ENCODE results near the gene FOXP4.
A peak's percentile ranks its signal among the peaks of the same experiment; 100 is the strongest.
"Not testable (repeated sequence)": the region's sequence is repeated elsewhere in the genome, so short reads cannot be mapped to it uniquely, and the experiment has no call there.

The FOXP4 gene

DNA sequence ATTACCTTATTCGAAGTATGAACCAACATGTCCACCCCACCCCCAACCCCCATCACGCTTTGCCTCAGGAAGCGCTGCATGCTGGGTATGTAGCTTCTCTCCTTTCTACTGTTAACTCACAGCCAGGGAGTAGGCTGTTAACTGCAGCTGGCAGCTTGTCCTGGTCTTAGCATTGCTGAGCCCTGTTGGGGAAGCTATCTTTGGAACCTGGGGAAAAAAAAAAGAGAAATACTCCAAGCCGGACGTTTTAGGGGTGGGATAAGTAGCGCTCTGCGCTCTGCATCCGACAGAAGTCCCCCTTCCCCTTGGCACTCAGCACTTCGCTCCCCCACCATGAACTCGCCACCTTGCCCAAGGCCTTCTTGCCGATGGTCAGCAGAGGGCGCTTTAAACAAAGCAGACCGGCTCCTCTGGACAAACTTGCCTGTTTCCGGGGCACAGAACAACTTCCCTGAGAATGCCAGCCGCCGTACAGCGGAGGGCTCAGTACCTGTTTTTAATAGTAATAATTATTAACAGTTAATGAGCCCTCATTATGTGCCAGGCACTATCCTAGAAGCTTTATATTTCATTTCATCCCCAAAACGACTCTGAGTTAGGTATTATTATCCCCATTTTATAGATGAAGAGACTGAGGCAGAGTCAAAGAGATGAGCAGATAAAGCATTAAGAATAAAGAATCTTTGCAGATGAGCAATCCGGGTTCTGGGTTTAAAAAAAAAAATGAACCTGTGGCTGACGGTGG, 56.9 kb downstream of the FOXP4 start:
- peak; percentile 80 for DNase-seq

DNA sequence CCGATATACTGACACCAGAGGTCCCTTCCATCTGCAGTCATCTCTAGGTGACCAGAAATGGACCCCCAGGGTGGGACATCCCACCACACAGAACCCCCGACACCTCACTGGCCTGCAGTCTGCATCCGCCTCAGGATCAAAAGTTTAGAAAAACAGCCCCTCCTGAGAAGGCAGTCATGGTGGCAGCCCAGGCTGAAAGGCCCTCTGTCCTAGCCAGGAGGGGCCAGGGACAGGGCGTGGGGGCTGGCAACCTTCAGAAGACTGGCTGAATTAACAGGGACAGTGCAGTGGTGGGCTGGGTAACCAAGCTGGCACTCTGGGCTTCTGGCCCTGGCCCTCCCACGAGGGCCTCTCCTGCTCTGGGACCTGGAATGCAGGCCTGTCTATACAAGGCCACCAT, 57.8 kb downstream of the FOXP4 start:
- DNase-seq = no peak

DNA sequence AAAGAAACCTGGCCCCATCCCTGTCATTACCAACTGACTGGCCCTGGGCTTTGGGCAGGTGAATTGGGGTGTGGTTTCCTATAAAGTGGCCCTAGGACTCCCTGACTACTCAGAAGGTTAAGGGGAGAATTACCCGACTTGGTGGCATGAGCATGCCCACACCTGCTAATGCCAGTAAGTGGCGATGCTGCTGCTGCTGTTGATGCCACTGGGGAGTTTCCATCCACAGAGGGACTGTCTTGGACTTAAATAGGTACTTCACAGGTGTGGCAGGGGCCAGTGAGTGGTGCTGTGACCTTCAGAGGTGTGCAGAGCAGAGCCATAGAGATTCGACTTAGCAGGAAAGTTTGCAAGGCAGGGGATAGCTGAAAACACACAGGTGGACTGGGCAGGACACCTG, 59.5 kb downstream of the FOXP4 start:
- DNase-seq = no peak

DNA sequence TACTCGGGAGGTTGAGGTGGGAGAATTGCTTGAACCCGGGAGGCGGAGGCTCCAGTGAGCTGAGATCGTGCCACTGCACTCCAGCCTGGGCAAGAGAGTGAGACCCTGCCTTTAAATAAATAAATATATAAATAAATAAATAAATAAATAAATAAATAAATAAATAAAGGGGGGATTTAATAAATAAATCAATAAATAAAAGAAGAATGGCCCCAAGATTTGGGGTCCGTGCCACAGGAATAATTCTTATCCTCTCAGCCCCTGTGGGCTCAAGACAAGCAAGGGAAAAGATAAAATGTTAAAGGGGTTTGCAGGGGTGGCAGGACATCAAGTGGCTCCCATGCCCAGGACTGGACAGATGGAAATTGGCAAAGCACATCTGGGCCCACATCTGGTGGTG, 60.9 kb downstream of the FOXP4 start:
- no peak for DNase-seq

- DNase-seq = no peak
Observed at GRCh38 chr6:41607736-41608135, 61.6 kb downstream of the FOXP4 start.

DNA sequence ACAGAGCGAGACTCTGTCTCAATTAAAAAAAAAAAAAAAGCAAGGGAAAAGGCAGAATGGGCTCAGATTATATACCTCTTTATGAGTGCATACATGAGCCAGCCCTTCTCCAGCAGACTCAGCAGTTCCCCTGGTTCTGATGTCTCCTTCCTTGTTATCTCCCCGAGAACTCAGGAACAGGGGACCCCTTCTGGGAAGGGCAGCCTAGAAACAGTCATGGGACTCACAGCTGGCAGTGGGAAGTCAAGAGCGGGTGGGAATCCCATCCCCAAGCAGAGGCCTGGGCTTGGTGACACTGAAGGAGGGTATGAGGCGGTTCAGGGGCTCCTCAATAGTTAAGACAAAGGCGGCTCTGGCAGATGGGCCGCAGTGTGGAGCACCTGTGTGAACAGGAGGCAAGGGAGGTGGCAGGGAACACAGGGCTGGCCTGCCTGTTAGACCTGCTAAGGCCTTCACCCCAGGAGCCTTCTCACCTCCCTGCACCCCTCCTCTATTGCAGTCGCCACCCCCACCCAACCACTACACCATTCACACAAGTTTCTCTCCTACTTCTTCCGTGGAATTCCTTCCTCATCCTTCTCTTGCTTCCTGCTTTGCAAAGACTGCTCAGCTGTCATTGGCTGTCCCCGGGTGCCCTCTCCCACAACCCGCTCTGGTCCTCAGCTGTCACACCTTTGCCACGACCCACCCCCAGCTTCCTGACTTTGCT, 62.4 kb downstream of the FOXP4 start:
- no peak for DNase-seq

GRCh38 chr6:41614715-41615114, 68.5 kb downstream of the FOXP4 start:
- DNase-seq = no peak

DNA sequence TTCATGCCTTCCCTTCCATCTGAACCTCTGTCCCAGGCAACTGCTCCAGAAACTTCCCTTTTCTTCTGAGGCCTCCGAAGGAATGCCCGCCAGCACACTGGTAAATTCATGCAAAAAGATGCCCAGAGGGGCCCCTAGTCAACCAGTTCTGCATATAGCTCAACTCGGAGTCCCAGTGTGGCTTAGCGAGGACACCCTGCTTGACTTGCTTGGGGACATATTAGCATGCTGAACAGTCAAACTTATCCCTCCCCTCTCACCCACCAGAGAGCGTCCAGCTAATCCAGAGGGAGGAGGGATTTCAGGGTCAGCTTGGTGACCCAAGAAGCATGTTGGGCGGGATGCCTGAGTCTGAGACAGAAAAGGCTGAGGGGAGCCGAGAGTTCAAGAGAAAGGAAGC, 69.1 kb downstream of the FOXP4 start:
- DNase-seq = no peak

GRCh38 chr6:41618598-41618997, 72.4 kb downstream of the FOXP4 start:
- no peak for DNase-seq

GRCh38 chr6:41619193-41619592, 73.0 kb downstream of the FOXP4 start:
- not testable (repeated sequence) for DNase-seq

- DNase-seq = no peak
Observed at GRCh38 chr6:41621367-41621766, 75.2 kb downstream of the FOXP4 start.

GRCh38 chr6:41621802-41622201, 75.6 kb downstream of the FOXP4 start:
- DNase-seq = no peak

DNA sequence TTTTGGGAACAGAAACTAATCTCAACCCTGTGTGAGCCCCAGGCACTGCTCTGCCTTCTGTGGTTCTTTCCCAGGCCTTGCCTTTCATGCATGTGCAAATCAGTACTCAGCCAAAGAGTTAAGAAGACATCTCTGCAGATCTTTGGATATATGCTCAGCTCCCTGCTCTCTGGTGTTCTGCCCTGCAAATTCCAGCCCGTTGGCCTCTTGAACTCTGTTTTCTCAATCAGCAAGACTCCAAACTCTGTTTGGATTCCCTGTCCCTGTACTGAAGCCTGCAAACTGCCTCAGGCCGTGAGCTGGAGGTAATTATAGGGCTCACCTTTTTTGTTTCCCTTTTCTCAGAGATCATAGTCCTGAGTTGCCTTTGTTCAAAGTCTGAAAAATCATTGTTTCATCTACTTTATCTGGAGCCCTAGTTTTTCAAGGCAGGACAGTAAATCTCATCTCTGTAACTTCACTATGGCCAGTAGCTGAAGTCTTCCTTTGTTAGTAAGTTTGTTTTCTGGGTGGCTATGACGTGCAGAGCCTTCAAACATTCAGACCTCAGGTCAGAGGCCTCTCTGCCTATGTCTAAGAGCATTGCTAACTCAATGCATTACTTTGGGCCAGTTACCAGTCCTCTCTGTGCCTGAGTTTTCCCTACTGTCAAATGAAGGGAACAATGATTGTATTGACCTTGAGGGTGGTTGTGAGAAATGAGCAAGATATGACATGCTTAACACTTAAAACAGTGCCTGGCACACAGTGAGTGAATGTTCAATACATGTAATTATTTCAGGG, 76.2 kb downstream of the FOXP4 start:
- no peak for DNase-seq

DNA sequence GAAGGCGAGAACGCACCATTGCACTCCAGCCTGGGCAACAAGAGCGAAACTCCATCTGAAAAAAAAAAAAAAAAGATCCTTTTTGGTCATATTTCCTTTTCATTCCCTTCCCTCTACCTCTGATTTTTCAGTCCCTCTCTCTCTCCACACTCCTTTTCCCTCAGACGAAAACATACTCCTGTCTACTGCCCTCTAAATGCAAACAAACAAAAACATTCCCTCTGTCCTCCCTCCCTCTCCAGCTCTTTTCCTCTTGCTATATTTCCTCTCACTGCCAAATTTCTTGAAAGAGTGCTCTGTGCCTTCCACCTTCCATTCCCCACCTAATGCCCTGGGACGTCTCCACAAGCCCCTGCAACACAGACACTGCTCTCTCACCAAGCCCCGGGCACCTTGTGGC, 77.1 kb downstream of the FOXP4 start:
- no peak for DNase-seq

DNA sequence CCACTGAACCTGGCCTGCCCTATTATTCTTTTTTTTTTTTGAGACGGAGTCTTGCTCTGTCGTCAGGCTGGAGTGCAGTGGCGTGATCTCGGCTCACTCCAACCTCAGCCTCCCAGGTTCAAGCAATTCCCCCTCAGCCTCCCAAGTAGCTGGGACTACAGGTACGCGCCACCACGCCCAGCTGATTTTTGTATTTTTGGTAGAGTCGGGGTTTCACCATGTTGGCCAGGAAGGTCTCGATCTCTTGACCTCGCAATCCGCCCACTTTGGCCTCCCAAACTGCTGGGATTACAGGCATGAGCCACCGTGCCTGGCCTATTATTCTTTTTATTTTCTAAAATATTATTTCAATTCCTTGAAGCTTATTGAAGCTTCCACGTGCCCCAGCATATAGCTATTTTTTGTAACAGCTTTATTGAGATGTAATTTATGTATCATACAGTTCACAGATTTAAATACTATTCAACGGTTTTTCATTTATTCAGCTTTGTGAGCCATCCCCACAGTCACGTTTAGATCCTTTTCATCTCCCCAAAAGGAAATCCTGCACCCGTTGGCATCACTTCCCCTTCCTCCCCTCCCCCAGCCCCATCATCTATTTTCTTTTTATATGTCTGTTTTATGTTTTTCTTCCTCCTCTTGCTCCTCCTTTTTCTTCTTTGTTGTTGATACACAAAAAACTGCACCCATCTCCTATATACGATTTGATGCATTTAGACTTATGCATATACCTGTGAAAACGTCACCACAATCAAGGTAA, 78.6 kb downstream of the FOXP4 start:
- no peak for DNase-seq

DNA sequence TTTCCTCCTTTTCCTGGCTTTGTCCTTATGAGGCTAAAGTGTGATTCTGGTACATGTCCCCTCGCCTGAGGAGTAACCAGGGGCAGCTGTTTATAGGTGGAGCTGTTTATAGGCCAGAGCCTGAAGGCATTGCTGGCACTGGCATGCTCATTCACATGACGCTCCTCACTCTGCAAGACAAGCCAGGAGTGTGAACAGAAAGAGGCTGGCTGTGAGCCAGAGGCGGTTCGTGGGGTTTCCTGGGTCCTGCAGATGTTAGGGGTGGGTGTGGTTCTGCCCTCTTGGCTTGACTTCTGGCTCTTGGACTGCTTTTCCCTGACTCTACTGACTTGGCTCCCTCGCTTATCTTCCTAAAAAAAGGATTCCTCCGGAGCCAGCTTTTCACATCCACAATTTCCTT, 79.3 kb downstream of the FOXP4 start:
- no peak for DNase-seq

DNA sequence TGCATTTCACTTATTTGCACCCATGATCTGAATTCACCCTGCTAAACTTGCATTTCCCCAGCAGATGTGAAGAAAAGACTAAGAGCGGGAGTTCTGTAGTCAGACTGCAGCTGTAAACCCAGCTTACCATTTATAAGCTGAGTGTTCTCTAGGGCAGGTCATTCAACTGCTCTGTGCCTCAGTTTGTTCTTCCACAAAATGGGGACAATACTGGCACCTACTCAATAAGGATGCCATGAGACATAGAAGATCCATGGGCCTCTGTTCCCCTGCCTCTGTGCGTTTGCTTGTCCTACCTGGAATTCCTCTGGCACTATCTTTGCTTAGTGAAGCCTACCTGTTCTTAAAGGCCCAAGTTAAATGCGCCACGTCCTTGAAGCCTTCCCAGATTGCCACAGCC, 79.8 kb downstream of the FOXP4 start:
- no peak for DNase-seq

- no peak for DNase-seq
Observed at GRCh38 chr6:41626917-41627316, 80.7 kb downstream of the FOXP4 start.

GRCh38 chr6:41629128-41629527, 82.9 kb downstream of the FOXP4 start:
- DNase-seq = no peak

- DNase-seq = no peak
Observed at GRCh38 chr6:41630069-41630468, 83.9 kb downstream of the FOXP4 start.

DNA sequence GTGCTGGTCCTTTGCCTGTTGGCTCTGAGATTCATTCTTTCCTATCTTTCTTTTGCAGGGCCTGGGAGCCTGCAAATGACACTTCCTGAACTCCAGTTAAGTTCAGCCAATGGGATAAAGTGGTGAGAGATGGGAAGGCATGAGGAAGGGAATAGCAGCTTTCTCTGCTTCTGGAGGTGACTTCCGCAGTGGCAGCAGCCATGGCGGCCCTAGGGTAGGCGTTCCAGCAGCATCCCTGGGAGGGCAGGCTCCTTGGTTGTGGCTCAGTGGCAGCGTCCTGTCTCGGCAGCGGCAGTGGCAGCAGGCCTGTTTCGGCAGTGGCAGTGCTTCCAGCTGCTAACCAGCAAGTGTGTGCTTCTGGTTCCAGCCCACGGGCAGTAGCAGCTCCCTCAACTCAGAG, 84.8 kb downstream of the FOXP4 start:
- DNase-seq = no peak

DNA sequence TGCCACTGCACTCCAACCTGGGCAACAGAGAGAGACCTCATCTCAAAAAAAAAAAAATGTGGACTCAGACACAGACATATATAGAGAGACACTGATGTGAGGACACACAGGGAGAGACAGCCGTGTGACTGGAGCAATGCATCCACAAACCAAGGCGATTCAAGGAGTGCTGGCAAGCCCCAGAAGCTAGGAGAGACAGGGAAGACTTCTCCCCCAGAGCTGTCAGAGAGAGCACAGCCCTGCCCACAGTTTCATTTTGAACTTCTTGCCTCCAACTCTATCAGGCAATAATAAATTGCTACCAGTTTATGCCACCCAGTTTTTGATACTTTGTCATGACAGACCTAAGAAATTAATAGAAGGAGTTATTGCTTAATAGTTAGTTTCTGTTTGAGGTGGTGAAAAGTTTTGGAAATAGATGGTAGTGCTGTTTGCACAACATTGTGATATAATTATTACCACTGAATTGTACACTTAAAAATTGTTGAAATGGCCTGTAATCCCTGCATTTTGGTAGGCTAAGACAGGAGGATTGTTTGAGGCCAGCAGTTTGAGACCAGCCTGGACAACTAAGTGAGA, 87.0 kb downstream of the FOXP4 start:
- no peak for DNase-seq

- DNase-seq = no peak
Observed at GRCh38 chr6:41634657-41635056, 88.5 kb downstream of the FOXP4 start.
